NCI-H345 treated with DMSO at 0.1 percent for 48 hours (cell line): ENCODE measurements around the gene NTNG2.

ENCODE experiments used
- DNase-seq: peaks from one replicate; lab custom pipeline; 2025; ENCODE audit not compliant: unreplicated experiment; lab: John Stamatoyannopoulos, UW

Gene NTNG2

DNA sequence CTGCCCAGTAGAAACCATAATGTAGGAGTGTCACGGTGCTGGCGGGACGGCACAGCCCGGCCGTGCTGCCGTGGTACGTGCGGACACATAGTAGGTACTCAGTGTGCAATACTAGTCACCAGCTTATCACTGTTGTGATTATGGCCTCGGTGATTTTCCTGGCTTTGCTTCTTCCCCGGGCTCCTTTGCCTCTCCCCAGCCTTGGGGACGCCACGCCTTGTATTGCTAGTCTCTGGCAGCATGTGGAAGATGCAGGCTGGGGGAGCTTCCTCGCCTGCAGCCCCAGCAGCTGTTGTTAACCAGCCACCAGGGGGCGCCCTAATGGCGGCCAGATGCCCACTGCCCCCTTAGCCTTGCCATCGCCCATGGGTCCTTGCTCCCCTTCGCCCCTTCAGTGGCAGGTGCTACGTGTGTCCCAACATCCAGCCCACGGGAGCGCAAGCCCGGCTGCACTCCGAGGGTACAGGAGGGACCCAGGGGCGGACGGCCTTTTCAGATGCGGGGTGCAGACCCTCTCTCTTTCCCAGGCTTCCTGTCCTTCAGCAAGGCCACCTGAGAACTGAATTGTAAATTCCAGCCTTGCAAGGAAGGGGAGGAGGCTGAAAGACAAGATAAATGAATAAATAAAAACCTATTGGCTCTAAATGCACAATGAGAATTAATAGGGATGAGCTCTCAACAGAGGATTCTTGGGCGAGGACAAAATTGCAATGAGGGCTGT is 8.0 kb downstream of the NTNG2 start:
- DNase-seq: peak; percentile 58

GRCh38 chr9:132171702-132172101 is 9.8 kb downstream of the NTNG2 start:
- DNase-seq: no peak

DNA sequence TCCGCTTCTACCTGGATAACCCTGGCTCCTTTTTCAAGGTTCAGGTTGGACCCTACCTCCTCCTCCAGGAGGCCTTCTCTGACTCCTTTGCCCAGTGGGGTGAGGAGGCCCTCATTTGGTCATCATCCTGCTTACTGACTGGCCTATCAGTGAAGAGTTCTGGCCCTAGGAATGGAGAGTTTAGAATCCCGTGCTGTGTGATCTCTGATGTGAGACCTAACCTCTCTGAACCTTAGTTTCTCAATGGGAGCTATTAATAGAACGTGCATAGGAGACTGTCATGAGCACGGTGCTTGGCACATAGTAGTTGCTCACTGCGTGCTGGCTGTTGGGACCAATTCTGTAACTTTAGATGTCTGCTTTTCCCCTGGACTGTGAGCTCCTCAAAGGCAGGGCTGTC is 10.3 kb downstream of the NTNG2 start:
- DNase-seq: no peak

DNA sequence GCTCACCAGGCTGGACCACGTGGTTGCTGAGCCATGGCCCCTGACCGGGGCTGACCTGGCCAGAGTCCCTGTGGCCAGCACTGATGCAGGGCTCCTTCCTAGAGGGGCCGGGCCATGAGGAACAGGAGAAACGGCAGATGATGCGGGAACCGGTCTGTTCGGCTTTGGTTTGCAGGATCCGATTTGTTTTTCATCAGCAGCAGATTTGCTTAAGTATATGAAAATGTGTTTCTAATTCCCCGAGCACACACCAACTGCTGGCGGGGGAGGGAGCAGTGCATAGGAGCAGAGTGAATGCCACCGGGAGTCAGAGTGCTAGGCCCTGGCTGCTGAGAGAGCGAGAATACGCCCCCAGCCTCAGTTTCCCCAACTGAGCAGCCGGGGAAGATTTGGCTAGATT is 13.6 kb downstream of the NTNG2 start:
- DNase-seq: no peak

- no peak for DNase-seq
Measured at GRCh38 chr9:132176338-132176737, 14.5 kb downstream of the NTNG2 start.

DNA sequence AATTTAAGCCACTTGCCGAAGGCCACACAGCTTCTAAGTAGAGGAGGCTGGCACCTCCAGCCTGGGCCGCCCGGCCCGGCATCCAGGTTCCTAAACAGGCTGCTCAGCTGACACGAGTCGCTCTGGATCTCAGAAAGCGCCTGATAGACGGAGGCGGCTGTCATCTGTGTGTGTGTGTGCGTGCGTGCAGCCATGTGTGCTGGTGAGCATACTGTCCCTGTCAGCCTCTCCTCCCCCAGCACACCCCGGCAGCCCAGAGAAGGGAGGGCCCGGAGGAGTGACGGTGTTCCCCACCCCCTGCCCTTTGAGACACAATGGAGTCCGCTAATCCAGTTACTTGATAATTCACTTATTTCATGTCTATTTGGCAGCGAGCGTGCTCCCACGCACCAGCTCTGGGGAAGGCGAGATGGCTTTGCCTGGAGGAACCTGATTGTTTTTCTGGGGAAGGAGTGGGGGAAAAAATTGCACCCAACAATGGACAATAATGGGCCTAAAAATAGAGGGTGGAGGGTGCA is 20.0 kb downstream of the NTNG2 start:
- DNase-seq: no peak

- DNase-seq: no peak
Measured at GRCh38 chr9:132182314-132183091, 20.6 kb downstream of the NTNG2 start.

- no peak for DNase-seq
Measured at GRCh38 chr9:132183134-132183533, 21.3 kb downstream of the NTNG2 start.

GRCh38 chr9:132183715-132184114 is 21.9 kb downstream of the NTNG2 start:
- no peak for DNase-seq

DNA sequence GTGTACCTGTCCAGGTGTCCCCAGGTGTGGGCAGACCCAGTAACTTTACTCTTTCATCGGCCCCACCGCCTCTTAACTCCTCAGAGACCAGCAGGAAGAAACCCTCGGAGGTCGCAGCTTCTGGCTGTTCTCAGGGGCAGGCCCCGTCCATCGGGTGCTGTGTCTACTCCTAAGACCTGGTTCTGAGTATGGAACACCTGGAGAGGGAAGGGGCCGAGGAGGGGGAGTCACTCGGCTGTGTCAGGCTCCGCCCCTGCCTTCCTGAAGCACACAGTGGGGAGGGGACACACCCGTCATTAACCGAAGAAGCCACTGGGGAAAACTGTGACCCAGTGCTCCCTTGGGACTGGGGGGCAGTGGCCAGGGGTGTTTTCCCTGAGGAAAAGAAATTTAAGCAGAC is 22.3 kb downstream of the NTNG2 start:
- no peak for DNase-seq

- no peak for DNase-seq
Measured at GRCh38 chr9:132185073-132186009, 23.5 kb downstream of the NTNG2 start.

DNA sequence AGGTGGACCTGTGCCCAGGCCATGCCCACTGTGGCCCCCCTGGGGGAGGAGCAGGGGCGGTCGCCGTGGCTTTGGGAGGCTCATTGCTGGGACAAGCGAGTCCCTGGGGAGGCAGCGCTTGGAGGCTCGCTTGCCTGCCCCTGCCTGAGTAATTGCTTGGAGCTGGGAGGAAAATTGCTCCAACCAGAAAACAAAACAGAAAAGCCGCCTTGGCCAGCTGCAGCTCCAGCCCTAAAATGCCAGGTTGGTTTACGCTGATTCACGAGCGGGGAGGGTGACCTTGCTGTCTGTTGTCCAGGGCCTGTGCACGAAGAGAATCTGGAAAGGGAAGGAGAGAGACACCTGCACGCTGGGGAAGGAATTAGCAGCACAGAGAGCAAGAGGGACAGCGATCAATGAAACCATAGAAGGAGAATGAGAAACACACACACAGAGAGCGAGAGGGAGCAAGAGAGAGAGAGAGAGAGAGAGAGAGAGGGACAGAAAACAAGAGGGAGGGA is 25.3 kb downstream of the NTNG2 start:
- no peak for DNase-seq

GRCh38 chr9:132190966-132191365 is 29.1 kb downstream of the NTNG2 start:
- no peak for DNase-seq

DNA sequence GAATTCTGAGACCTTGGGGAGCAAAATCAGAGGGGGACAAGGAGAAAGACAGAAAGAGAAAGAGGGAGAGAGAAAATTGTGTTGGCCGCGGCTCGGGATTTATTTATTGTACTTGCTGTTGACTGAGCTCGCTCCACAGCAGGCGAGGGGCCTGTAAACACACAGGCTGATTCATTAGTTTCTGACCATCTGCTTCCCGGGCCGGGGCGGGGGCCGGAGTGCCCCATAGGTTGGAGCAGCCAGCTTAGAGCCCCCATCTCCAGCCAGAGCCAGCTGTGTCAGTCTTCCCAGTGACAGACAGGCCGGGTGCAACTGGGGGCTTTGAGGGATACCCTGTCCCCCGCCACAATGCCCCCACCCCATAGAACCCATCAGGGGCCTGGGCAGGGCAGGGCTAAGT is 30.9 kb downstream of the NTNG2 start:
- DNase-seq: no peak

DNA sequence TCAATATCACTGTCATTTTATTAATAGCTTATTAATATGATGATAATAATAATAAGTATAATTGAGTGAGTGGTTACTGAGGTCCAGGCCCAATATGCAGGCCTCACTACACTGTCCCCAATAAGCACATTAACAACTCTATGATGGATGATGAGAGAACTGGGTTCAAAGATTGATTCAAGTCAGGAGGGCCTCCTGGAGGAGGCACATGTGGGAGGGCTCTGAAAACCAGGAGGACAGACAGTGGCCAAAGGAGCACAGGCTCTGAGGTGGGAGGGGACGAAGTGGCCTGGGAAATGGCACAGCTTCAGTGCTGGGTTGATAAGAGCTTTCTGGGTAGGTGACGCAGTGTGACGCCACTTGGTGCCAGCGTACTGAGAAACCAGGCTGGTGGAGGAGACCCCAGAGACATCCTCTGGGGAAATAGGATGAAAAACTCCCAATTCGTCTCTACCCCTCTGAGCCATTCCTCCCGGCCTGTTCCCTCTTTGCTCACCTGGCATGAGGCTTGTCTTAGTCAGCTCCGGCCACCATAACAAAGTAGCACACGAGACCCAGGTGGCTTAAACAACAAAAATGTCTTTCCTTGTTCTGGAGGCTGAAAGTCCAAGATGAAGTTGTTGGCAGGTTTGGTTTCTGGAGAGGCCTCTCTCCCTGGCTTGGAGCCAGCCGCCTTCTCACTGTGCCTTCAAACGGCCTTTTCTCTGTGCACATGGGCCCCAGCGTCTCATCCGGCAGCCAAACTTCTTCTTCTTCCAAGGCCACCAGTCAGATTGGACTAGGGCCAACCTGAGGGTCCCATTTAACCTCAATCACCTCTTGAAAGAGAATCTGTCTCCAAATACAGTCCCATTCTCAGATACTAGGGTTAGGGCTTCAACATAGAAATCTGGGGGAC is 31.6 kb downstream of the NTNG2 start:
- no peak for DNase-seq

DNA sequence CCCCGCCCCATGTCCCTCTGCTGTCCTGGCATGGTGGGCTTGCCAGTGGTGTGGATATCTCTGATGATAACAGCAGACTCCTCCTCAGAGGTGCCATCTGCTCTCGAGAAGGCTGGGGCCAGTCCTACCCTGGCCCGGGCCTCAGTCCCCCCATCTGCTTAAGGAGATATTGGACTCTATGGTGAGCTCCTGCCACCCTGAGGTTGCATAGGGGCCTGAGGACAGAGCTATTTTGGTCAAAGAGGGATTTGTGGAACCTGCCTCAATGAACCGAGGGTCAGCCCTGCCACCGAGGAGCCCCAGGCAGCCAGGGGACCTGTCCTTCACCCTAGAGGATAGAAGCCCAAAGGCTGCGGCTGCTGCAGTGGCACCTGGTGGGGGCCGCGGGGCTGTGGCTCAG is 32.6 kb downstream of the NTNG2 start:
- DNase-seq: no peak

GRCh38 chr9:132197315-132197714 is 35.5 kb downstream of the NTNG2 start:
- no peak for DNase-seq

- DNase-seq: no peak
Measured at GRCh38 chr9:132197856-132198550, 36.1 kb downstream of the NTNG2 start.

- no peak for DNase-seq
Measured at GRCh38 chr9:132199056-132199455, 37.2 kb downstream of the NTNG2 start.
